Measurements from ENCODE around the gene C6orf120.

GRCh38 chr6:169660751-169661390 lies 41.1 kb upstream of the C6orf120 start:
- TF ChIP-seq CTCF (IDR thresholded peaks at IDR 0.05; ENCODE audit: low read depth, low read length) (no peak), POLR2A (IDR thresholded peaks at IDR 0.05; ENCODE audit: extremely low read depth, insufficient read length) (no peak), MAX (IDR thresholded peaks at IDR 0.05; ENCODE audit: low read depth, low read length) (no peak), MYC (IDR thresholded peaks at IDR 0.05; ENCODE audit: low read depth, low read length) (no peak)
